H9 (cell line): Measurements from ENCODE around the gene LSM3. TPM values are rescaled to one million over a fixed set of nuclear protein-coding genes. Genes with fewer than 3 reads are reported as not detected.

Source experiments
- DNase-seq: peaks from one replicate; pipeline ENCODE4 v3.0.0-alpha.2; 2017
- H2AFZ ChIP-seq: one replicate; pipeline ENCODE4 v1.6.1; 2013; ENCODE audit warnings: mild to moderate bottlenecking, low read length, control low read depth, moderate library complexity
- H2AK5ac ChIP-seq: 2 replicates; pipeline ENCODE4 v1.6.1; 2013; ENCODE audit warnings: low read length, control low read depth, mixed read lengths; ENCODE audit not compliant: insufficient read length
- H2BK120ac ChIP-seq: one replicate; pipeline ENCODE4 v1.6.1; 2013; ENCODE audit warnings: low read depth, mild to moderate bottlenecking, low read length, control low read depth, inconsistent platforms; ENCODE audit not compliant: poor library complexity, severe bottlenecking
- H2BK12ac ChIP-seq: 2 replicates; pipeline ENCODE4 v1.6.1; 2013; ENCODE audit warnings: low read length, control low read depth, mixed read lengths, low read depth; ENCODE audit not compliant: insufficient read length
- H2BK15ac ChIP-seq: 2 replicates; pipeline ENCODE4 v1.6.1; 2013; ENCODE audit warnings: low read depth, low read length, control low read depth
- H2BK20ac ChIP-seq: one replicate; pipeline ENCODE4 v1.6.1; 2013; ENCODE audit warnings: low read depth, mild to moderate bottlenecking, low read length, control low read depth, inconsistent platforms; ENCODE audit not compliant: poor library complexity, severe bottlenecking
- H2BK5ac ChIP-seq: 2 replicates; pipeline ENCODE4 v1.6.1; 2013; ENCODE audit warnings: low read length, control low read depth, mixed read lengths; ENCODE audit not compliant: insufficient read length
- H3K14ac ChIP-seq: 2 replicates; pipeline ENCODE4 v1.6.1; 2013; ENCODE audit warnings: low read length, control low read depth; ENCODE audit not compliant: insufficient read depth
- H3K18ac ChIP-seq: 2 replicates; pipeline ENCODE4 v1.6.1; 2013; ENCODE audit warnings: low read depth, mild to moderate bottlenecking, mixed read lengths, low read length, control low read depth; ENCODE audit not compliant: insufficient read length
- H3K23ac ChIP-seq: 2 replicates; pipeline ENCODE4 v1.6.1; 2013; ENCODE audit warnings: low read length, control low read depth, mixed read lengths, low read depth; ENCODE audit not compliant: insufficient read length
- H3K23me2 ChIP-seq: 2 replicates; pipeline ENCODE4 v1.6.1; 2013; ENCODE audit warnings: low read depth, mild to moderate bottlenecking, mixed read lengths, low read length, control low read depth; ENCODE audit not compliant: insufficient read length, poor library complexity, severe bottlenecking
- H3K27ac ChIP-seq: 2 replicates; pipeline ENCODE4 v1.5.1; 2013; ENCODE audit warnings: low read length, control low read depth, mixed read lengths, low read depth; ENCODE audit not compliant: insufficient read length
- H3K27me3 ChIP-seq: 2 replicates; pipeline ENCODE4 v1.6.1; 2013; ENCODE audit warnings: low read length, control low read depth, inconsistent platforms; ENCODE audit not compliant: insufficient read depth
- H3K4ac ChIP-seq: 2 replicates; pipeline ENCODE4 v1.6.1; 2013; ENCODE audit warnings: low read depth, mild to moderate bottlenecking, control low read depth, inconsistent platforms, low read length, moderate library complexity
- H3K4me1 ChIP-seq: 2 replicates; pipeline ENCODE4 v1.6.1; 2013; ENCODE audit warnings: low read length, control low read depth, inconsistent platforms; ENCODE audit not compliant: insufficient read depth
- H3K4me2 ChIP-seq: 2 replicates; pipeline ENCODE4 v1.6.1; 2013; ENCODE audit warnings: low read length, control low read depth, mixed read lengths; ENCODE audit not compliant: insufficient read length, insufficient read depth
- H3K56ac ChIP-seq: 2 replicates; pipeline ENCODE4 v1.6.1; 2013; ENCODE audit warnings: low read depth, mild to moderate bottlenecking, mixed read lengths, low read length, control low read depth; ENCODE audit not compliant: insufficient read length
- H3K79me1 ChIP-seq: 2 replicates; pipeline ENCODE4 v1.6.1; 2013; ENCODE audit warnings: low read depth, mild to moderate bottlenecking, moderate library complexity, low read length, control low read depth, inconsistent platforms; ENCODE audit not compliant: insufficient read depth, poor library complexity, severe bottlenecking
- H3K79me2 ChIP-seq: 2 replicates; pipeline ENCODE4 v1.6.1; 2013; ENCODE audit warnings: low read length, control low read depth, inconsistent platforms; ENCODE audit not compliant: insufficient read depth
- H3K9ac ChIP-seq: 2 replicates; pipeline ENCODE4 v1.6.1; 2013; ENCODE audit warnings: low read length, control low read depth, mixed read lengths; ENCODE audit not compliant: insufficient read length; ENCODE audit errors: extremely low read depth
- H3K9me3 ChIP-seq: one replicate; pipeline ENCODE4 v1.6.1; 2013; ENCODE audit warnings: low read depth, low read length, inconsistent platforms; ENCODE audit not compliant: control insufficient read depth
- H3T11ph ChIP-seq: one replicate; pipeline ENCODE4 v1.6.1; 2013; ENCODE audit warnings: mild to moderate bottlenecking, low read length, control low read depth, inconsistent platforms
- H4K20me1 ChIP-seq: one replicate; pipeline ENCODE4 v1.6.1; 2013; ENCODE audit not compliant: control insufficient read depth, insufficient read length, insufficient read depth
- H4K5ac ChIP-seq: 2 replicates; pipeline ENCODE4 v1.6.1; 2013; ENCODE audit warnings: low read depth, mild to moderate bottlenecking, mixed read lengths, low read length, control low read depth; ENCODE audit not compliant: insufficient read length
- H4K8ac ChIP-seq: replicated peaks from 2 replicates; pipeline ENCODE4 v1.6.1; 2013; ENCODE audit warnings: low read length, control low read depth, mixed read lengths, low read depth; ENCODE audit not compliant: insufficient read length
- H4K91ac ChIP-seq: 2 replicates; pipeline ENCODE4 v1.6.1; 2013; ENCODE audit warnings: low read depth, mild to moderate bottlenecking, moderate library complexity, mixed read lengths, low read length, control low read depth; ENCODE audit not compliant: insufficient read length
- H3K27ac Mint-ChIP-seq, 3 experiments: 2 replicates in 2 of 3; 3 replicates in 1 of 3; pipeline ENCODE4 v1.8.0; 2020 to 2021; ENCODE audit warnings: mixed read lengths in 3 of 3, mild to moderate bottlenecking in 1 of 3, moderate library complexity in 1 of 3
- H3K27me3 Mint-ChIP-seq: 2 replicates; pipeline ENCODE4 v1.8.0; 2021; ENCODE audit warnings: low read depth, mild to moderate bottlenecking, moderate library complexity, mixed read lengths
- H3K36me3 Mint-ChIP-seq, 3 experiments: 2 replicates in 2 of 3; 3 replicates in 1 of 3; pipeline ENCODE4 v1.8.0; 2020 to 2021; ENCODE audit warnings: low read depth in 3 of 3, mixed read lengths in 3 of 3; ENCODE audit not compliant: insufficient read depth in 1 of 3
- H3K4me1 Mint-ChIP-seq, 2 experiments: 2 replicates each; pipeline ENCODE4 v1.8.0; 2020; ENCODE audit warnings: mixed read lengths in 2 of 2
- H3K4me3 Mint-ChIP-seq, 2 experiments: 2 replicates in 1 of 2; 3 replicates in 1 of 2; pipeline ENCODE4 v1.8.0; 2020 to 2021; ENCODE audit warnings: mild to moderate bottlenecking in 2 of 2, mixed read lengths in 2 of 2, moderate library complexity in 1 of 2
- H3K9me3 Mint-ChIP-seq, 2 experiments: 2 replicates in 1 of 2; 3 replicates in 1 of 2; pipeline ENCODE4 v1.8.0; 2020; ENCODE audit warnings: mild to moderate bottlenecking in 2 of 2, mixed read lengths in 2 of 2, moderate library complexity in 1 of 2
- WGBS: extraction: QIAGEN DNeasy Blood & Tissue Kit; methylation state at CpG from one replicate; pipeline ENCODE4 v1.1.7; 2013; ENCODE audit warnings: missing lambda C conversion rate, low lambda C conversion rate, mixed read lengths; ENCODE audit not compliant: insufficient read length; ENCODE audit errors: extremely low coverage; 5-methylcytosine and 5-hydroxymethylcytosine counted together
- total RNA-seq: library from RNA; stranded (reverse); gene quantifications from 2 replicates; pipeline ENCODE4 v1.2.1, GENCODE V29; 2021
- TF ChIP-seq, protein P1 (sequence below): fragments of 200-600 bp; sonication (generic); conservative IDR thresholded peaks from 3 replicates; pipeline ENCODE4 v1.8.0; 2021; ENCODE audit warnings: antibody characterized with exemption, mild to moderate bottlenecking

The LSM3 gene
- total RNA-seq, 1 experiment from 2014 or later = 24.4 TPM

DNA sequence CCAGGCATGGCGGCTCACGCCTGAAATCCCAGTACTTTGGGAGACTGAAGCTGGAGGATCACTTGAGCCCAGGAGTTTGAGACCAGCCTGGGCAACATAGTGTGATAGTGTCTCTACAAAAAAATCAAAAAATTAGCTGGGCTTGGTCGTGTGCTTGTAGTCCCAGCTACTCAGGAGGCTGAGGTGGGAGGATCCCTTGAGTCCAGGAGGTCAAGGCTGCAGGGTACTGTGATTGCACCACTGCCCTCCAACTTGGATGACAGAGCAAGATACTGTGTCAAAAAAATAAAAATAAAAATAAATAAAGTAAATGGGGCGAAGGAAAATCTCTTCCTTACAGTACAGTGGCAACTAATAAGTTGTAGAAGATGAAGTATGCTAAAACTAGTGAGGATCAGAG is 29.6 kb downstream of the LSM3 start:
- Histone ChIP-seq H2BK15ac (no peak overlapping the region), H2BK20ac (no peak overlapping the region), H4K5ac (no peak overlapping the region), H4K8ac (no peak overlapping the region), H3K4ac (no peak overlapping the region), H2AK5ac (no peak overlapping the region), H3K56ac (no peak overlapping the region), H3K27ac (no peak overlapping the region), H2BK120ac (no peak overlapping the region), H2BK12ac (no peak overlapping the region), H2AFZ (no peak overlapping the region), H4K20me1 (no peaks in the 10 kb centered on the region), H2BK5ac (no peak overlapping the region), H3K79me2 (no peaks in the 10 kb centered on the region), H3K27me3 (no peaks in the 10 kb centered on the region), H3K23me2 (no peaks in the 10 kb centered on the region), H3K18ac (no peak overlapping the region), H3K4me1 (no peaks in the 10 kb centered on the region), H3K9ac (no peak overlapping the region), H3T11ph (no peak overlapping the region), H3K23ac (no peak overlapping the region), H3K4me2 (no peak overlapping the region), H3K9me3 (no peaks in the 10 kb centered on the region), H3K14ac (no peak overlapping the region), H3K79me1 (no peaks in the 10 kb centered on the region), H4K91ac (no peak overlapping the region)
- Mint-ChIP-seq H3K9me3 (no peaks in the 10 kb centered on the region), H3K4me3 (no peak overlapping the region), H3K27ac (no peak overlapping the region), H3K27me3 (no peaks in the 10 kb centered on the region; the same call in 1 of the 2 replicates), H3K36me3 (no peaks in the 10 kb centered on the region), H3K4me1 (peaks cover 3 to 7% of the 10 kb centered on the region in 2 experiments; a peak in 3 of 4 replicates)
- no peak for DNase-seq
- WGBS = no CpG with 5 or more reads among the region's 4 CpGs
- TF ChIP-seq, protein P1, sequence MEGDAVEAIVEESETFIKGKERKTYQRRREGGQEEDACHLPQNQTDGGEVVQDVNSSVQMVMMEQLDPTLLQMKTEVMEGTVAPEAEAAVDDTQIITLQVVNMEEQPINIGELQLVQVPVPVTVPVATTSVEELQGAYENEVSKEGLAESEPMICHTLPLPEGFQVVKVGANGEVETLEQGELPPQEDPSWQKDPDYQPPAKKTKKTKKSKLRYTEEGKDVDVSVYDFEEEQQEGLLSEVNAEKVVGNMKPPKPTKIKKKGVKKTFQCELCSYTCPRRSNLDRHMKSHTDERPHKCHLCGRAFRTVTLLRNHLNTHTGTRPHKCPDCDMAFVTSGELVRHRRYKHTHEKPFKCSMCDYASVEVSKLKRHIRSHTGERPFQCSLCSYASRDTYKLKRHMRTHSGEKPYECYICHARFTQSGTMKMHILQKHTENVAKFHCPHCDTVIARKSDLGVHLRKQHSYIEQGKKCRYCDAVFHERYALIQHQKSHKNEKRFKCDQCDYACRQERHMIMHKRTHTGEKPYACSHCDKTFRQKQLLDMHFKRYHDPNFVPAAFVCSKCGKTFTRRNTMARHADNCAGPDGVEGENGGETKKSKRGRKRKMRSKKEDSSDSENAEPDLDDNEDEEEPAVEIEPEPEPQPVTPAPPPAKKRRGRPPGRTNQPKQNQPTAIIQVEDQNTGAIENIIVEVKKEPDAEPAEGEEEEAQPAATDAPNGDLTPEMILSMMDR = no peak
